NCI-H146 (cell line): Measurements from ENCODE around the gene CDC5L.
"Not testable (repeated sequence)": the region's sequence is repeated elsewhere in the genome, so short reads cannot be mapped to it uniquely, and the experiment has no call there.

ENCODE experiments used
- DNase-seq: peaks from one replicate; lab custom pipeline; 2025; lab: John Stamatoyannopoulos, UW

CDC5L gene

DNA sequence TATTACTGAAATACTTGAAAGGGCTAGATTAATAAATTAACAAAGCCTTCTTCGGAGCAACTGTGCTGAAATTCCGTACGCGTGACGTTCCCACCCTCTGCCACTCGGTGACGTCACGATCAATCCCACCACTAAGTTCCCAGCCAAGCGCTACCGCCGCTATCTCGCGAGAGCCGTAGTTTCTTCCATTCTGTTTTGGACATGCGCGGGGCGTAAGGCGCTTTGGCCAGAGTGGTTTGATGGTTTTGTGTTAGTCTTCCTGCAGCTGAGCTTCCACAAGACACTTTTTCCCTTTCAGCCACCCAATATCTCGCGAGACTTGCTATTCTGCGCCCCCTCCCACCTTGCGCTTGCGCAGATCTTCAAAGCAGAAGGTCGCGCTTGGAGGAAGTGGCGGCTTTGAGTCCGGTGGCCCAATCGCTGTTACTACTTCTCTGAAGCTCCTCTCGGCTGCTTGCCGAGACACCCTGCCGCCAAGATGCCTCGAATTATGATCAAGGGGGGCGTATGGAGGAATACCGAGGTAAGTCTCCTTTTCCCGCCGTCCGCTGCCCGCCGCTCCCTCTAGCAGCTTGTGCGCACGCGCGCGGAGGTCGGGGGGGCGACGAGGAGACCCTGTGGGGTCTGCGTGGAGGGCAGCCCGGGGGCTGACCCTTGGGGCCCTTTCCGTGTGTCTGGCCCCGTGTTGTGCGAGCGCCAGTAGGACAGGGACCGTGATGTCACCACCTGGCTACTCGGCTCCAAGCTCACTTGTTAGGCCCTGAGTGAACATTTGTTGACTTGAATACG is at the start of gene CDC5L:
Gene CDC5L, plus strand, starts transcription at position 361 of the 789 bp plus-strand sequence. Its CDS starts 118 bp downstream, at position 479.
- DNase-seq: peak; percentile 100

DNA sequence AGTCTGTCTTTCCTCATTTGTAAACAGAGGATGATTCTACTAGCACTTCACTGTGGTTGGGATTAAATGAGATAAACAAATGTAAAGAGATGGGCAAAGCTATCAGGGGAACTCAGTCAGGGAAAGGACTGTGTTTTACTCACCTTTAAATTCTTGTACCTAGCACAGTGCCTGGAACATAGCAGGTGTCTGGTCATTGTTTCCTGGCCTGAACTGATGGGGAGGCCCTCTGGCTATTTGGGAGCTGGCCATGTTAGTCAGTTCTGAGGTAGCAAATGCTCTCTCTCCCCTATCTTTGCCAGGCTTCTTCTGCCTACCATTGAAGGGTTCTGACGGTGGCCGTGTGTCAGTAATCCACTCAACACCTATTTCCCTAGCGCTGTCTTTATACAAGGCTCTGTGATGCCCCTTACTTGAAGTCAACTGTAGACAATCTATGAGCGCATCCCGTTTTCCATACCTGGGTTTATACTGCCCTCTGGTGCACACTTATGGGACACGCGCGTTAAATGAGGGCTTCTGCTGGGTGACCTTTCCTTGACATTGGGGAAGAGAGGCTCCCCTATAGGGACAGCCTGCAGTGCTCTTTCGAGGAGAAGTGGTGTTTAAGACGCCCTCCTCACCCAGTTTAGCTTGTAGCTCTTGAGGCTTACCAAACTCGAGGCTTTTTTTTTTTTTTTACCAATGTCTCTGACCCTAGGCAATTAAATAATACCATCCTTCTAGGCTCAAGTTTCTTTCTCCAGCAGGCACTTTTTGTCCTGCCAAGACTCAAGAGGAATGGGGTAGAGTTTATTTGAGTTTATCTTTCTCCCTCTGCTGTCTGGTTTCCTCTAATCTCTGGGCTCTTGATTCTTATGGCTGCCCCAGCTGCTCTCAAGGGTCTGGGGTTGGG is 49.0 kb upstream of the CDC5L start:
- DNase-seq: peak; percentile 85

DNA sequence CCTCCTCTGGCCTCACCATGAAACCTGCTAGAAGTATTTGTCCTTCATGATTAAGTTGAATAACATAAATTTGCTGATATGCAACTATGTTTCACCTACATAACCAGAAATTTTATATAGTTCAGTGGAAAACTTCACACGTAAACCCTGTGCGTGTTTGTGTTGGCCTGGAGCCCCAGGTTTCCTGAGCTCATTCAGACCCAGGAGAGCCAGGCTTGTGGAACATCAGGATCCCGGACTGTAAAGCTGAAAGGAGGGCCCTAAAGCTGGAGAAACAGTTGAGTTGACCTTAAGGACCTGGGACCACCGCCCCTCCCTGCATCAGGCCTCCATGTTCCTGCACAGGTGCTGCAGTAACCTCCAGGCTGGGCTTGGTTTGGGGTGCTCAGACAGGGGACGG is 48.2 kb upstream of the CDC5L start:
- no peak for DNase-seq

DNA sequence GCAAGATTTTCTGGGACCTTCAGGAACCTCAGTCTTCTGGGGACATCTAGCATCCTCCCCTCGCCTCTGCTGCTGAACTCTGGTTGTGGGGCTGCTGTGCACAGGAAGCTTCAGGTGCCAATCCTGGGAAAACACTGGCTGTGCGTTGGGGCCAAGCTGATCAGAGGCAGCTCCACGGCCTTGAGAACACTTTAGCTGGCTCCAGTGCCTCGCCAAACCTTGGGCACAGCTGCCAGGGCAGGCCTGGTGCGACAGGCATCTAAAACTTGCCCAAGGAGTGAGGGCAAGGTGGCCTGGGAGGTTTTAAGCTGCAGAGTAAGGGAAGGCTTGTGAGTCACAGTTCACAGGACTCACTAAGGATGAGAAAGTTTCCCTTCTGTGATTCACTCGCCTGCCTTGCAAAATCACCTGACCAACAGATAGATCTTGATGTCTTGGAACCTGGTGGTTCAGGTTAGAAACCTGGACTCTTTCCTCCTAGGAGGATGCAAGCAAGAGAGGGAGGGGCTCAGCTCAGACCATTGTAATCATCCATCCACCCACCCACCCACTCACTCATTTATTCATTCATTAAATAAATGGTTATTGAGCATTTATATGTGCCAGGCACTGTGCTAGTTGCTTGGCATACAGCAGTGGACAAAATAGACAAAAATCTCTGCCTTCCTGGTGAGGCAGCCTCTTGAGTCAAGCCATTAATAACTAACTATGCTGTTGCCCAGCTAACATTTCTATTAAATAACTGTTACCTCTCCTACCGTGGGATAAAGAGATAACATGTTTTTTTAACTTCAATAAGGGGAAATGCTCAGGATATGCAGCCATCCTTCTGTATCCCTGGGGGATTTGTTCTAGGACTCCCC is 47.5 kb upstream of the CDC5L start:
- DNase-seq: no peak

DNA sequence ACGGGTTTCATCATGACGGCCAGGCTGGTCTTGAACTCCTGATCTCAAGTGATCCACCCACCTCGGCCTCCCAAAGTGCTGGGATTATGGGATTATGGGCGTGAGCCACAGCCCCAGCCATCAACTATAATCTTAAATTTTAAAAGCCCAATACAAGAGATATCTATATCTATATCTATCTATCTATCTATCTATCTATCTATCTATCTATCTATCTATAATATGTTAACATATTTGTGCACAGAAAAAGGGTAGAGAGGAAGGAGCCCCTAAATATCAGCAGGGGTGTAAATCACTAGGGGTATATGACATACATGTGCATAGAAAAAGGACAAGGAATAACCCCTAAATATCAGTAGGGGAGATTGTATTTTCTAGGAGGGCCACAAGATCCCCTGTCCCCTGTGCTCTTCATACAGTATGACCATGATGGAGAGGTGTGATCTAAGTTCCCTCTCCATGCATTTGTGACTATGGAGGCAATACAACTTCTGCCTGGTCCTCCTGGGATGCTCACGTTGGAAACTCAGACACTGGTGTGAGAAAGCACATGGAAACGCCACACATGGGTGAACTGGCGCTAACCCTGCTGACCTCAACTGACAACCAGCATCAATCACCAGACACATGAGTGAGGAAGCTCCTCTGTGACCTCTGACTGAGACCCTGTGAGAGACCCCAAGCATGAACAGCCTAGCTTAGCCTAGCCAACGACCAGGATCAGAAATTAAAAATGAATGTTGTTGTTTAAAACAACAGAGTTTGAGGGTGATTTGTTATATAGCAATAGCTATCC is 46.2 kb upstream of the CDC5L start:
- no peak for DNase-seq

DNA sequence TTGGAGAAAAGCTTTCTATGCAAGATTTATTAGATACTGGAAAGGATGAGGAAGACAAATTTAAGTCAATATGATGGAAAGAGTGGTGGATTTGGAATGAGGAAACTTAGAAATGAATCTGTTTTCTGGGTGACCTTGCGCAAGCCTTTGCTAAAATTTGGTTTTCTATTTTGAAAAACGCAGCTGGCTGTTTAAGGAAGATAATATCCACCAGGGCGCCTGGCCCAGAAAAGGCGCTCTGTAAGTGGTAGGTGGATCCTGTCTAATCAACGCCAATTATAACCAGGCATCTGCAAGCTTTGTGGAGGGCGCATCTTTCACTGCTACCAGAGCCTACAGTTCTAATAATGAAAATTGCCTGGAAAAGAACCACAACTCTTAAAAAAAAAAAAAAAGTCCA is 45.5 kb upstream of the CDC5L start:
- peak; percentile 72 for DNase-seq

DNA sequence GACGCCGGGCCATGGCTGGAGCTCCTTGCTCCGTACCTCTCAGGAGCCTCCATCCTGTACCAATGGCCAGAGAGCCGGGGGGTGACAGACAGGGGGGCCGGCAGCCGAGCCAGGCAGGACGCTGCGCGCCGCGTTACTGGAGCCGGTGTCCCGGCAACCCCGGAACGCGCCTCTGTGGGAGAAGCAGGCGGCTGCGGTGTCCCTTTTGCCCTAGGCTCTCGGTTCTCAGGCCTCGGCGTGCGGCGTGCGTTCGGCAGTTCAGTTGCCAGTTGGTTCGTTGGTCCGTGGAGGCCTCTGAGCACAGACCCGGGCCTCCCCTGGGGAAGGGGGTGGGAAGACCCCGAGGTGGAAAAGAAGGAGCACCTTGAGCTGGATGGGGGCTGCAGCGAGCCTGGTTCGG is 45.0 kb upstream of the CDC5L start, which contains the start of gene SPATS1:
Gene SPATS1, plus strand, starts transcription at position 162 of the 400 bp plus-strand sequence. CDS start 446 bp downstream, outside the sequence.
- DNase-seq: peak; percentile 76

DNA sequence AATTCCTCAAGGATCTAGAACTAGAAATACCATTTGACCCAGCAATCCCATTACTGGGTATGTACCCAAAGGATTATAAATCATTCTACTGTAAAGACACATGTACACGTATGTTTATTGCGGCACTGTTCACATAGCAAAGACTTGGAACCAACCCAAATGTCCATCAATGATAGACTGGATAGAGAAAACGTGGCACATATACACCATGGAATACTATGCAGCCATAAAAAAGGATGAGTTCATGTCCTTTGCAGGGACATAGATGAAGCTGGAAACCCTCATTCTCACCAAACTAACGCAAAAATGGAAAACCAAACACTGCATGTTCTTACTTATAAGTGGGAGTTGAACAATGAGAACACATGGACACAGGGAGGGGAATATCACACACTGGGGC is 40.7 kb upstream of the CDC5L start:
- DNase-seq: not testable (repeated sequence)

DNA sequence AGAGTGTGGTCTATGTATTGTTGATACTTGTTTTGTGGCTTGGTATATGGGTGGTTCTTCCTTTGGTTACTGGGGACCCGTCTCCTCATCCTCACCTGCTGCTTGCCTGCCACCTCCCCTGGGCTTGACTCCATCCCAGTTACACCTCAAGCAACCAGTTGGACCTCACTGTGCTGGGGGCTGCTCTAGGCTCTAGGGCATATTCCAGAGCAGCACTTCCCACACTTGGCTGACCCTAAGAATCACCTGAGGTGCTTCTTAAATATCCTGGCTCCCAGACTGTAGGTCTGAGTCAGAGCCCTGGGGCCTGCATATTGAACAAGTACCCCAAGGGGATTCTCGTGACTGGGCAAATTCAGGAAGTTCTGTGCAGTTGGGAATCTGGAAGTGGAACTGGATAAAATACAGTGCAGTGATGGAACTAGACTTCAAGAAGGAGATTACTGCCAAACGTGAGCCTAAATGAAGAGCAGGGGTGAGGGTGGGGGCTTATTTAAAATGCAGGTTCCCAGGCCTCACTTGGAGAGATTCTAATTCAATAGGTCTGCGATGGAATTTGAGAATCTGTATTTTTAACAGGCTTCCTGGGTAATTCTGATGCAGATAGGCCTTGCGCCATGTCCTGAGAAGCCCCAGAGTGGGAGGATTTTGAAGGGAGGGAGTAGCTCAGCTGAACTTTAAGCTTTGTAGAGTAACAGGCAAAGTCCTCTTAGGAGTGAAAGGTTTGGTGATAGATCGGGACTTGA is 37.4 kb upstream of the CDC5L start:
- DNase-seq: no peak

DNA sequence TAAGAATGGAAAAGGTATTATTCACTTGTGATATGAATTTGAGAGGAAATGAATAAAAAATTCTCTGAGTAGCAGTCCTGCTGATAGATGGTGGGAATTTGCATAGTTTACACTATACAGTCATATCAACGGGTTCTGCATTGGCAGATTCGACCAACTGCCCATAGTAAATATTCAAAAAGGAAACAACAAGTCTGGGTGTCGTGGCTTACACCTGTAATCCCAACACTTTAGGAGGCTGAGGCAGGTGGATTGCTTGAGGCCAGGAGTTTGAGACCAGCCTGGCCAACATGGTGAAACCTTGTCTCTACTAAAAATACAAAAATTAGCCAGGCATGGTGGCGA is 36.9 kb upstream of the CDC5L start:
- not testable (repeated sequence) for DNase-seq

DNA sequence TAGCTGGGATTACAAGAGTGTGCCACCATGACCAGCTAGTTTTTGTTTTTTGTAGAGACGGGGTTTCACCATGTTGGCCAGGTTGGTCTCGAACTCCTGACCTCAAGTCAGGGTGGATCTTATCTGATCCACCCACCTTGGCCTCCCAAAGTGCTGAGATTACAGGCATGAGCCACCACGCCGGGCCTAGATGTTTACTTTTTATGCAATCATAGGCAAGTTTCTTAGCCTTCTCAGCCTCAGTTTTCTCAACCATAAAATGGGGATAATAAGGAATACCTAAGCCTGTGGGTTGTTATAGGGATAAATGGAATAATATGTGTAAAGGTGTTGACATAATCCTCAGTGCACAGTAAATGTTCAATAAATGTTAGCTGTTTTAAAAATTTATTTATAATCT is 35.2 kb upstream of the CDC5L start:
- no peak for DNase-seq

DNA sequence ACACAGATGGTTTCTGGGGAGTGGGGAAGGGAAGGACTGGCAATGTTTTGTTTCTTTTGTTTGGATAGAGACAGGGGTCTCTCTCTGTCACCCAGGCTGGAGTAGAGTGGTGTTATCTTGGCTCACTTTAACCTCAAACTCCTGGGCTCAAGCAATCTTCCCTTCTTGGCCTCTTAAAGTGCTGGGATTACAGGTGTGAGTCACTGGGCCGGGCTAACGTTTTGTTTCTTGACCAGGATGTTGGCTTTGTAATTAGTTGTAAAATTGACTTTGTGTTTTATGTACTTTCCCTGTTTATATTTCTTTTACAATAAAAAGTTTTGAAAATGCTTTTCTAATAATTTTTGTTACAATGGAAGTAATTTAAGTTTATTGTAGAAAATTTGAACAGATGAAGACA is 34.2 kb upstream of the CDC5L start:
- no peak for DNase-seq

DNA sequence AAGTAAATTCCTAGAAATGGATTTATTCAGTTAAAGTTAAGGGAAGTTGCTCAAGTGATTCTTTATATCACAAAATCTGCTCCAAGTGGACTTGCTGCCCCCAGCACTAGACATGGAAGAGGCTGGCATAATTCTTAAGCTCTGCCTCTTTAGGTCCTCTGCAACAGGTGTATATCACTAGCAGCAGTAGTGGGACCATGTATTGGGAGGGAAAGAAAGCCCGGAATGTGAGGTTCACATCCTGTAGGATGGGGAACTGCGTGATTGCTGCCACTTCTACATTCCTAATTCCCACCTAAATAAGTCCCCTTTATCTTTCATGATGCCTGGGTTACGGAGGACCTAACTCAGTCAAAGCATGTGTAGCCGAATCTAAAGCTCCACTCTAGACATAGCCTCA is 31.9 kb upstream of the CDC5L start:
- DNase-seq: no peak

DNA sequence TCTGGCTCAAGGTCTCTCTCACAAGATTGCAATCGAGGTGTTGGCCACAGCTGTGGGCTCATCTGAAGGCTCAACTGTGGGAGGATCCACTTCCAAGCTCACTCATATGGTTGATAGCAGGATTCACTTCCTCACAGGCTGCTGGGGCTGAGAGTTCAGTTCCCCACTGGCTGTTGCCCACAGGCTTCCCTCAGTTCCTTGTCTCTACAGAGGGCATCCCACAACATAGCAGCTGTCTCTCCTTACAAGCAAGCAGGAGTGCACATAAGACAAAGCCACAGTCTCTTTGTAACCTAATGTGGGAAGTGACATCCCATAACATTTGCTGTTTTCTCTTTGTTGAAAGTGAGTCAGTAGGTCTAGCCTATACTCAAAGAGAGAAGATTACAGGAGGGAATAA is 31.0 kb upstream of the CDC5L start:
- no peak for DNase-seq

DNA sequence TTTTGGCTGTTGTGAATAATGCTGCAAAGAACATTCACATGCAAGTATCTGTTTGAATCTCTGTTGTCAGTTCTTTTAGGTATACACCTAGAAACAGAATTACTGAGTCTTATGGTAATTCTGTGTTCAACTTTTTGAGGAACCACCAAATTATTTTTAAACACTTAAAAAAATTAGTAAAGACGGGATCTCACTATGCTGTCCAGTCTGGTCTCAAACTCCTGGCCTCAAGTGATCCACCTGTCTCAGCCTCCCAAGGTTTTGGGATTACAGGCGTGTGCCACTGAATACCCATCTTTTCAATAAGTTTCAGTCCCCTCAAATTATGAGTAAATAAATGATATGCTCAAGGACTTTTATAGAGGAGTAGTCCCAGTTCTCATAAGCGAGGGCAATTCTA is 27.5 kb upstream of the CDC5L start:
- no peak for DNase-seq

DNA sequence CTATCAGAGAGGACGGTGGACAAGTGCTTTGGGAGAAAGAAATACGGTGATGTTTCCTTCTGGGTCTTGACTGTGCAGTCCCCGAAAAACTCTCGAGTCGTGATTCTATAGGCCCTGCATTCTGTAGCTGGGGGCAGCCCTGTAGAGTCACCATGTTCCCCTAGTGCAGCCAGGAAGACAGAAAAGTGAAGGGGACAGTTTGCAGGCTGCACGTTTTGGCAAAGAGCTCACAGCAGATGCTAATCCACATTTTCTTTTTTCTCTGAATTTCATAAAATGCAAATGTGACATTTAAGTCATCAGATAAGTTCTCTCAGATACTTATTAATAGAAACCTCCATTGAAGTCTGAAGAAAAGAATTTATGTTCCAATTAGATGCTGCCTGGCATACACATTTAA is 25.6 kb upstream of the CDC5L start:
- DNase-seq: no peak

DNA sequence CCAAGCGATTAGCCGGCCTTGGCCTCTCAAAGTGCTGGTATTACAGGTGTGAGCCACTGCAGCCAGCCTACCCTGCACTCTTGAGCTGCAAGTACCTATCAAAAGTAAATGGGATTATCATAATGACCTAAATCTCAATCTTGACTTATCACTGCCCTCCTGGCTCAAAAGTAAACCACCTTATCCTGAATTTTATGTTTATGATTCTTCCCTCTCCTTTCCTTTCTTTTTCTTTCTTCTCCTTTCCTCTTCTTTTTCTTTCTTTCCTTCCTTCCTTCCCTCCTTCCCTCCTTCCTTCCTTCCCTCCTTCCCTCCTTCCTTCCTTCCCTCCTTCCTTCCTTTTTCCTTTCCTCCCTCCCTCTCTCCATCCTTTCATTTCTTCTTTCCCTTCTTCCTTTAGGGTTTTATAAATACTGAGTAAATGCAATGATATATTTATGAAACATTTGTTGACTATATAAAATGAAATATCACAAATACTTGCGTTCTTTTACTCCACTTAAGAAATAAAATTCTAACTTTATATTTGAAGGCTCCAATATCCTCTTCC is 24.1 kb upstream of the CDC5L start:
- DNase-seq: no peak

DNA sequence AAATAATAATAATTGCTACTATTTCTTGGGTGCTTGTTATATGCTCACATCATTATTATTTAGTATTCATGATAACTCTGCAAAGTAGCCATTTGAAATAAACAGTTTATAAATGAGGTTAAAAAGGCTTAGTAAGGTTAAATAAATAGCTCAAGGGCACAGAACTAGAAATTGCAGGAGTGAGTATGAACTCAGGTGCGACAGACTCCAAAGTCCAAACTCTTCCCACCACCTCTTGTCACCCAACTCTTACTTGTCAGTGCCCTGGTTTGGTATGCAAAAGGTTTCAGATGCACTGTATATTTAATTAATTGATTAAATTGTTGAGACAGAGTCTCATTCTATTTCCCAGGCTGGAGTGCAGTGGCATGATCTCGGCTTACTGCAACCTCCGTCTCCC is 20.7 kb upstream of the CDC5L start:
- DNase-seq: no peak

DNA sequence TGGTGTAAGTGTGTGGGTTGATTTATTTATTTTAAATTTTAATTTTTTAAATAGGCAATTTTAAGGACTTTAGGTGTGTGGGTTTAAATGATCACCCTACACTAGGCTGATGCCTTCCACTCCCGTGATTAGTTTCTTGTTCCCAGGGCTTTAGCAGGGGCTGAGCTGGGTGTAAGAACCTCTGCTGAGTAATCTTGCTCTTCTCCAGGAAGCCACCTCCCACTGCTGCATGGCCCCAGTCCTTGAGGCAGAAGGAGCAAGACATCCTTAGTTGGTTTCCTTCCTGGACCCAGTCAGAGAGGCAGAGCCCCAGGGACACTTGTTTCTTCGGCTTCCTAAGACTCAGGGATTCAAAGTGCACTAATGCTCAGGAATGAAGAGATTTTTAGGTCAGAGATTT is 19.8 kb upstream of the CDC5L start:
- no peak for DNase-seq

DNA sequence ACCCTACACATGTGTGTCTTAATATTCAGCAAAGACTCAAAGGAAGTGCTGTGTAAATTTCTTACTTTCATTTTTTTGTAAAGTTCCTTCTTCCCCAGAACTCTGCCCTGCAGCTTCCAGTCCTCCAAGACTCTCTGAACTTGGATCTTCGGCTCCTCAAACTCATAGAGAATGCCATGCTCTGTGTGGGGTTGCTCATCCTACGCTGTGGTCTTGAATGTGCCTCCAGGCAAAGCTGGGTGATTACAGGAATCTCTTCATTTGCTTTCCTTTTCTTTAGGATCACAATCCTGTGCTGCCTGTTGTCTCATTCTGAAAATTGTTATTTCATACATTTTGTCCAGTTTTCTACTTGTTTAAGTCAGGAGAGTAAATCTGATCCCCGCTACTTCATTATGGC is 14.5 kb upstream of the CDC5L start:
- DNase-seq: no peak
